GM23338 (cell line): ENCODE data around the gene MAPK4. TPM values are rescaled to one million over a fixed set of nuclear protein-coding genes. Genes with fewer than 3 reads are reported as not detected.

Experiments
- ATAC-seq: fragments of 200-7000 bp; cut with Tn5 transposase; 3 replicates; pipeline ENCODE4 v1.9.1; 2020
- DNase-seq: peaks from one replicate; pipeline ENCODE4 v3.0.0-alpha.2; 2015; ENCODE audit warnings: low spot score
- H2AFZ ChIP-seq: fragments of 200-600 bp; sonication (generic); 2 replicates; pipeline ENCODE4 v1.8.0; 2016; ENCODE audit warnings: antibody characterized with exemption, mild to moderate bottlenecking, moderate library complexity
- H3F3A ChIP-seq: fragments of 200-600 bp; sonication (generic); replicated peaks from 2 replicates; pipeline ENCODE4 v1.8.0; 2017; ENCODE audit warnings: antibody characterized with exemption, mixed run types, low read depth
- H3K27ac ChIP-seq: fragments of 200-600 bp; sonication (generic); 2 replicates; pipeline ENCODE4 v1.6.1; 2016; ENCODE audit warnings: low read depth
- H3K27me3 ChIP-seq: fragments of 200-600 bp; sonication (generic); 2 replicates; pipeline ENCODE4 v1.8.0; 2016; ENCODE audit warnings: mild to moderate bottlenecking, mixed run types, moderate library complexity; ENCODE audit not compliant: insufficient read depth
- H3K36me3 ChIP-seq: fragments of 200-600 bp; sonication (generic); 2 replicates; pipeline ENCODE4 v1.8.0; 2016; ENCODE audit warnings: mild to moderate bottlenecking; ENCODE audit not compliant: insufficient read depth
- H3K4me1 ChIP-seq: fragments of 200-600 bp; sonication (generic); 2 replicates; pipeline ENCODE4 v1.8.0; 2016; ENCODE audit warnings: mild to moderate bottlenecking, moderate library complexity; ENCODE audit not compliant: insufficient read depth
- H3K4me2 ChIP-seq: fragments of 200-600 bp; sonication (generic); 2 replicates; pipeline ENCODE4 v1.7.1; 2017; ENCODE audit warnings: mixed run types
- H3K4me3 ChIP-seq: fragments of 200-600 bp; sonication (generic); 2 replicates; pipeline ENCODE4 v1.6.1; 2016; ENCODE audit warnings: mixed run types
- H3K79me2 ChIP-seq: fragments of 200-600 bp; sonication (generic); replicated peaks from 2 replicates; pipeline ENCODE4 v1.8.0; 2017; ENCODE audit warnings: mild to moderate bottlenecking; ENCODE audit not compliant: insufficient read depth
- H3K9me2 ChIP-seq: fragments of 200-600 bp; sonication (generic); 2 replicates; pipeline ENCODE4 v1.8.0; 2017; ENCODE audit not compliant: insufficient read depth
- H4K20me1 ChIP-seq: fragments of 200-600 bp; sonication (generic); replicated peaks from 2 replicates; pipeline ENCODE4 v1.8.0; 2017; ENCODE audit warnings: mild to moderate bottlenecking; ENCODE audit not compliant: insufficient read depth
- H3K27ac Mint-ChIP-seq: 2 replicates; pipeline ENCODE4 v1.8.0; 2020; ENCODE audit warnings: inconsistent platforms, mild to moderate bottlenecking, moderate library complexity, mixed read lengths
- H3K27me3 Mint-ChIP-seq: 3 replicates; pipeline ENCODE4 v1.8.0; 2022; ENCODE audit warnings: low read depth, mild to moderate bottlenecking, moderate library complexity, mixed read lengths, inconsistent platforms; ENCODE audit not compliant: insufficient read depth, poor library complexity
- H3K36me3 Mint-ChIP-seq: 3 replicates; pipeline ENCODE4 v1.8.0; 2021; ENCODE audit warnings: low read depth, mild to moderate bottlenecking, inconsistent platforms, moderate library complexity, mixed read lengths
- H3K4me1 Mint-ChIP-seq: 3 replicates; pipeline ENCODE4 v1.8.0; 2020; ENCODE audit warnings: mild to moderate bottlenecking, inconsistent platforms, mixed read lengths
- H3K4me3 Mint-ChIP-seq: 3 replicates; pipeline ENCODE4 v1.8.0; 2021; ENCODE audit warnings: moderate library complexity, mild to moderate bottlenecking, inconsistent platforms, mixed read lengths
- H3K9me3 Mint-ChIP-seq: 3 replicates; pipeline ENCODE4 v1.8.0; 2020; ENCODE audit warnings: moderate library complexity, mild to moderate bottlenecking, inconsistent platforms, mixed read lengths
- CREB1 ChIP-seq: fragments of 250-450 bp; sonication (Bioruptor Pico); IDR thresholded peaks from 2 replicates; pipeline ENCODE4 v1.5.0; 2020; ENCODE audit warnings: low read depth, mild to moderate bottlenecking, moderate library complexity
- EZH2 ChIP-seq: fragments of 200-600 bp; sonication (generic); IDR thresholded peaks from one replicate; pipeline ENCODE4 v1.8.0; 2017; ENCODE audit warnings: antibody characterized with exemption, mild to moderate bottlenecking, low read depth; ENCODE audit not compliant: unreplicated experiment
- EZH2phosphoT487 ChIP-seq: fragments of 200-600 bp; sonication (generic); IDR thresholded peaks from one replicate; pipeline ENCODE4 v1.8.1; 2018; ENCODE audit warnings: antibody characterized with exemption; ENCODE audit not compliant: unreplicated experiment
- JUNB ChIP-seq: IDR thresholded peaks from one replicate; pipeline ENCODE4 v1.6.1; 2016; ENCODE audit warnings: antibody characterized with exemption; ENCODE audit not compliant: unreplicated experiment
- NANOG ChIP-seq: IDR thresholded peaks from 2 replicates; pipeline ENCODE4 v1.6.1; 2016; ENCODE audit warnings: antibody characterized with exemption, borderline replicate concordance
- POLR2AphosphoS5 ChIP-seq: IDR thresholded peaks from 2 replicates; pipeline ENCODE4 v1.6.1; 2016; ENCODE audit warnings: antibody characterized with exemption, low read depth
- STAT1 ChIP-seq: IDR thresholded peaks from one replicate; pipeline ENCODE4 v1.6.1; 2016; ENCODE audit warnings: antibody characterized with exemption; ENCODE audit not compliant: unreplicated experiment
- ZNF114 ChIP-seq: fragments of 250-450 bp; sonication (Bioruptor Pico); IDR thresholded peaks from 2 replicates; pipeline ENCODE4 v1.5.0; 2020; ENCODE audit warnings: mild to moderate bottlenecking, moderate library complexity
- ZNF331 ChIP-seq: fragments of 250-450 bp; sonication (Bioruptor Pico); IDR thresholded peaks from 2 replicates; pipeline ENCODE4 v1.5.0; 2020; ENCODE audit warnings: low read depth, mild to moderate bottlenecking, moderate library complexity
- polyA plus RNA-seq: library from polyadenylated mRNA; unstranded; fragments of >200 nt; fragmentation: Nextera tagmentation; extraction: Ambion mirVana; gene quantifications from 2 replicates; pipeline ENCODE4 v1.2.1, GENCODE V29; 2016
- total RNA-seq: library from RNA; depleted of rRNA; stranded (reverse); fragments of >200 nt; shearing (Covaris generic); gene quantifications from 2 replicates; pipeline ENCODE4 v1.2.3, GENCODE V29; 2014
- TF ChIP-seq, protein P1 (sequence below): IDR thresholded peaks from 2 replicates; pipeline ENCODE4 v1.6.1; 2016; ENCODE audit warnings: antibody characterized with exemption
- TF ChIP-seq, protein P2 (sequence below), 2 experiments: fragments of 200-600 bp in 1 of 2; sonication (generic) in 1 of 2; conservative IDR thresholded peaks; 2 replicates each; pipeline versions ENCODE4 v1.5.1 to v1.6.1; 2016 to 2017; ENCODE audit warnings: antibody characterized with exemption in 2 of 2, low read depth in 2 of 2, mild to moderate bottlenecking in 2 of 2, moderate library complexity in 1 of 2
- TF ChIP-seq, protein P3 (sequence below): fragments of 250-450 bp; sonication (Bioruptor Pico); IDR thresholded peaks from 2 replicates; pipeline ENCODE4 v1.5.0; 2020; ENCODE audit warnings: mild to moderate bottlenecking, moderate library complexity
- TF ChIP-seq, protein P4 (sequence below): IDR thresholded peaks from one replicate; pipeline ENCODE4 v1.6.1; 2018; ENCODE audit warnings: antibody characterized with exemption; ENCODE audit not compliant: unreplicated experiment

Gene MAPK4
- total and polyA plus RNA-seq, 2 experiments from 2014 or later, result 1.3 to 4.4 TPM

DNA sequence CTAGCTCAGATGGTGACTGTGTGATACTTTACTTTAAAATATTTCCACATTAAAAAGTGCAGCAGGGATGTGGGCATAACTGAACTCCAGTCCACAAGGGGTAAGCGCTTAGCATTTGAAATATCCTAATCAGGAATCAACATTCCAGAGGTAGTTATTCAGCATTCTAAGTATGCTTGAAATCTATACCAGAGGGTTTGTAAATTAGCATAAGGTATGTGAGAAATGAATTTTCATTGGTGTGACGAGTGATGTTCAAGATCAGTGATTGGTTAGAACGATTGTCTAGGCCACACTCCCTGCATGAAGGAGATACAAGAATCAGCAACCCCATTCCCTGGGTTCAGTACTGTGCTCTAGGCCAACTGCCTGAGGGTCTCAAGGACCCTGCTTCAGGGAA, 42.6 kb downstream of the MAPK4 start:
- H3K27me3 ChIP-seq, result no peaks in the 10 kb centered on the region
- no peak overlapping the region for H3K27ac ChIP-seq
- no peaks in the 10 kb centered on the region for H3K4me1 ChIP-seq
- H2AFZ ChIP-seq, result no peak overlapping the region
- no peak overlapping the region for H3K4me3 Mint-ChIP-seq
- H3K4me3 ChIP-seq, result no peak overlapping the region
- no peaks in the 10 kb centered on the region; the same call in 2 of the 3 replicates for H3K9me3 Mint-ChIP-seq
- no peaks in the 10 kb centered on the region for H3K79me2 ChIP-seq
- H3K36me3 ChIP-seq, result no peaks in the 10 kb centered on the region
- no peaks in the 10 kb centered on the region for H3F3A ChIP-seq
- no peaks in the 10 kb centered on the region for H3K36me3 Mint-ChIP-seq
- H3K27me3 Mint-ChIP-seq, result no peaks in the 10 kb centered on the region
- no peaks in the 10 kb centered on the region for H3K4me1 Mint-ChIP-seq
- H3K9me2 ChIP-seq, result no peaks in the 10 kb centered on the region
- TF ChIP-seq NANOG (no peak), CREB1 (CRISPR knock-in tag) (no peak), EZH2 (no peak), EZH2phosphoT487 (no peak), POLR2AphosphoS5 (no peak), STAT1 (no peak), ZNF114 (CRISPR knock-in tag) (no peak), ZNF331 (CRISPR knock-in tag) (no peak), JUNB (no peak)
- TF ChIP-seq, protein P1, sequence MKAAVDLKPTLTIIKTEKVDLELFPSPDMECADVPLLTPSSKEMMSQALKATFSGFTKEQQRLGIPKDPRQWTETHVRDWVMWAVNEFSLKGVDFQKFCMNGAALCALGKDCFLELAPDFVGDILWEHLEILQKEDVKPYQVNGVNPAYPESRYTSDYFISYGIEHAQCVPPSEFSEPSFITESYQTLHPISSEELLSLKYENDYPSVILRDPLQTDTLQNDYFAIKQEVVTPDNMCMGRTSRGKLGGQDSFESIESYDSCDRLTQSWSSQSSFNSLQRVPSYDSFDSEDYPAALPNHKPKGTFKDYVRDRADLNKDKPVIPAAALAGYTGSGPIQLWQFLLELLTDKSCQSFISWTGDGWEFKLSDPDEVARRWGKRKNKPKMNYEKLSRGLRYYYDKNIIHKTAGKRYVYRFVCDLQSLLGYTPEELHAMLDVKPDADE, result no peak
- TF ChIP-seq, protein P2, sequence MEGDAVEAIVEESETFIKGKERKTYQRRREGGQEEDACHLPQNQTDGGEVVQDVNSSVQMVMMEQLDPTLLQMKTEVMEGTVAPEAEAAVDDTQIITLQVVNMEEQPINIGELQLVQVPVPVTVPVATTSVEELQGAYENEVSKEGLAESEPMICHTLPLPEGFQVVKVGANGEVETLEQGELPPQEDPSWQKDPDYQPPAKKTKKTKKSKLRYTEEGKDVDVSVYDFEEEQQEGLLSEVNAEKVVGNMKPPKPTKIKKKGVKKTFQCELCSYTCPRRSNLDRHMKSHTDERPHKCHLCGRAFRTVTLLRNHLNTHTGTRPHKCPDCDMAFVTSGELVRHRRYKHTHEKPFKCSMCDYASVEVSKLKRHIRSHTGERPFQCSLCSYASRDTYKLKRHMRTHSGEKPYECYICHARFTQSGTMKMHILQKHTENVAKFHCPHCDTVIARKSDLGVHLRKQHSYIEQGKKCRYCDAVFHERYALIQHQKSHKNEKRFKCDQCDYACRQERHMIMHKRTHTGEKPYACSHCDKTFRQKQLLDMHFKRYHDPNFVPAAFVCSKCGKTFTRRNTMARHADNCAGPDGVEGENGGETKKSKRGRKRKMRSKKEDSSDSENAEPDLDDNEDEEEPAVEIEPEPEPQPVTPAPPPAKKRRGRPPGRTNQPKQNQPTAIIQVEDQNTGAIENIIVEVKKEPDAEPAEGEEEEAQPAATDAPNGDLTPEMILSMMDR (conservative IDR thresholded peaks at IDR 0.05; ENCODE audit: low read depth in 2 of 2), result no peak
- TF ChIP-seq, protein P3, sequence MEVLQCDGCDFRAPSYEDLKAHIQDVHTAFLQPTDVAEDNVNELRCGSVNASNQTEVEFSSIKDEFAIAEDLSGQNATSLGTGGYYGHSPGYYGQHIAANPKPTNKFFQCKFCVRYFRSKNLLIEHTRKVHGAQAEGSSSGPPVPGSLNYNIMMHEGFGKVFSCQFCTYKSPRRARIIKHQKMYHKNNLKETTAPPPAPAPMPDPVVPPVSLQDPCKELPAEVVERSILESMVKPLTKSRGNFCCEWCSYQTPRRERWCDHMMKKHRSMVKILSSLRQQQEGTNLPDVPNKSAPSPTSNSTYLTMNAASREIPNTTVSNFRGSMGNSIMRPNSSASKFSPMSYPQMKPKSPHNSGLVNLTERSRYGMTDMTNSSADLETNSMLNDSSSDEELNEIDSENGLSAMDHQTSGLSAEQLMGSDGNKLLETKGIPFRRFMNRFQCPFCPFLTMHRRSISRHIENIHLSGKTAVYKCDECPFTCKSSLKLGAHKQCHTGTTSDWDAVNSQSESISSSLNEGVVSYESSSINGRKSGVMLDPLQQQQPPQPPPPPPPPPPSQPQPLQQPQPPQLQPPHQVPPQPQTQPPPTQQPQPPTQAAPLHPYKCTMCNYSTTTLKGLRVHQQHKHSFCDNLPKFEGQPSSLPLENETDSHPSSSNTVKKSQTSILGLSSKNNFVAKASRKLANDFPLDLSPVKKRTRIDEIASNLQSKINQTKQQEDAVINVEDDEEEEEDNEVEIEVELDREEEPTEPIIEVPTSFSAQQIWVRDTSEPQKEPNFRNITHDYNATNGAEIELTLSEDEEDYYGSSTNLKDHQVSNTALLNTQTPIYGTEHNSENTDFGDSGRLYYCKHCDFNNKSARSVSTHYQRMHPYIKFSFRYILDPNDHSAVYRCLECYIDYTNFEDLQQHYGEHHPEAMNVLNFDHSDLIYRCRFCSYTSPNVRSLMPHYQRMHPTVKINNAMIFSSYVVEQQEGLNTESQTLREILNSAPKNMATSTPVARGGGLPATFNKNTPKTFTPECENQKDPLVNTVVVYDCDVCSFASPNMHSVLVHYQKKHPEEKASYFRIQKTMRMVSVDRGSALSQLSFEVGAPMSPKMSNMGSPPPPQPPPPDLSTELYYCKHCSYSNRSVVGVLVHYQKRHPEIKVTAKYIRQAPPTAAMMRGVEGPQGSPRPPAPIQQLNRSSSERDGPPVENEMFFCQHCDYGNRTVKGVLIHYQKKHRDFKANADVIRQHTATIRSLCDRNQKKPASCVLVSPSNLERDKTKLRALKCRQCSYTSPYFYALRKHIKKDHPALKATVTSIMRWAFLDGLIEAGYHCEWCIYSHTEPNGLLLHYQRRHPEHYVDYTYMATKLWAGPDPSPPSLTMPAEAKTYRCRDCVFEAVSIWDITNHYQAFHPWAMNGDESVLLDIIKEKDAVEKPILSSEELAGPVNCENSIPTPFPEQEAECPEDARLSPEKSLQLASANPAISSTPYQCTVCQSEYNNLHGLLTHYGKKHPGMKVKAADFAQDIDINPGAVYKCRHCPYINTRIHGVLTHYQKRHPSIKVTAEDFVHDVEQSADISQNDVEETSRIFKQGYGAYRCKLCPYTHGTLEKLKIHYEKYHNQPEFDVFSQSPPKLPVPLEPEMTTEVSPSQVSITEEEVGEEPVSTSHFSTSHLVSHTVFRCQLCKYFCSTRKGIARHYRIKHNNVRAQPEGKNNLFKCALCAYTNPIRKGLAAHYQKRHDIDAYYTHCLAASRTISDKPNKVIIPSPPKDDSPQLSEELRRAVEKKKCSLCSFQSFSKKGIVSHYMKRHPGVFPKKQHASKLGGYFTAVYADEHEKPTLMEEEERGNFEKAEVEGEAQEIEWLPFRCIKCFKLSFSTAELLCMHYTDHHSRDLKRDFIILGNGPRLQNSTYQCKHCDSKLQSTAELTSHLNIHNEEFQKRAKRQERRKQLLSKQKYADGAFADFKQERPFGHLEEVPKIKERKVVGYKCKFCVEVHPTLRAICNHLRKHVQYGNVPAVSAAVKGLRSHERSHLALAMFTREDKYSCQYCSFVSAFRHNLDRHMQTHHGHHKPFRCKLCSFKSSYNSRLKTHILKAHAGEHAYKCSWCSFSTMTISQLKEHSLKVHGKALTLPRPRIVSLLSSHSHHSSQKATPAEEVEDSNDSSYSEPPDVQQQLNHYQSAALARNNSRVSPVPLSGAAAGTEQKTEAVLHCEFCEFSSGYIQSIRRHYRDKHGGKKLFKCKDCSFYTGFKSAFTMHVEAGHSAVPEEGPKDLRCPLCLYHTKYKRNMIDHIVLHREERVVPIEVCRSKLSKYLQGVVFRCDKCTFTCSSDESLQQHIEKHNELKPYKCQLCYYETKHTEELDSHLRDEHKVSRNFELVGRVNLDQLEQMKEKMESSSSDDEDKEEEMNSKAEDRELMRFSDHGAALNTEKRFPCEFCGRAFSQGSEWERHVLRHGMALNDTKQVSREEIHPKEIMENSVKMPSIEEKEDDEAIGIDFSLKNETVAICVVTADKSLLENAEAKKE, result no peak
- TF ChIP-seq, protein P4, sequence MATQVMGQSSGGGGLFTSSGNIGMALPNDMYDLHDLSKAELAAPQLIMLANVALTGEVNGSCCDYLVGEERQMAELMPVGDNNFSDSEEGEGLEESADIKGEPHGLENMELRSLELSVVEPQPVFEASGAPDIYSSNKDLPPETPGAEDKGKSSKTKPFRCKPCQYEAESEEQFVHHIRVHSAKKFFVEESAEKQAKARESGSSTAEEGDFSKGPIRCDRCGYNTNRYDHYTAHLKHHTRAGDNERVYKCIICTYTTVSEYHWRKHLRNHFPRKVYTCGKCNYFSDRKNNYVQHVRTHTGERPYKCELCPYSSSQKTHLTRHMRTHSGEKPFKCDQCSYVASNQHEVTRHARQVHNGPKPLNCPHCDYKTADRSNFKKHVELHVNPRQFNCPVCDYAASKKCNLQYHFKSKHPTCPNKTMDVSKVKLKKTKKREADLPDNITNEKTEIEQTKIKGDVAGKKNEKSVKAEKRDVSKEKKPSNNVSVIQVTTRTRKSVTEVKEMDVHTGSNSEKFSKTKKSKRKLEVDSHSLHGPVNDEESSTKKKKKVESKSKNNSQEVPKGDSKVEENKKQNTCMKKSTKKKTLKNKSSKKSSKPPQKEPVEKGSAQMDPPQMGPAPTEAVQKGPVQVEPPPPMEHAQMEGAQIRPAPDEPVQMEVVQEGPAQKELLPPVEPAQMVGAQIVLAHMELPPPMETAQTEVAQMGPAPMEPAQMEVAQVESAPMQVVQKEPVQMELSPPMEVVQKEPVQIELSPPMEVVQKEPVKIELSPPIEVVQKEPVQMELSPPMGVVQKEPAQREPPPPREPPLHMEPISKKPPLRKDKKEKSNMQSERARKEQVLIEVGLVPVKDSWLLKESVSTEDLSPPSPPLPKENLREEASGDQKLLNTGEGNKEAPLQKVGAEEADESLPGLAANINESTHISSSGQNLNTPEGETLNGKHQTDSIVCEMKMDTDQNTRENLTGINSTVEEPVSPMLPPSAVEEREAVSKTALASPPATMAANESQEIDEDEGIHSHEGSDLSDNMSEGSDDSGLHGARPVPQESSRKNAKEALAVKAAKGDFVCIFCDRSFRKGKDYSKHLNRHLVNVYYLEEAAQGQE, result no peak
- ATAC-seq, result no peak
- H4K20me1 ChIP-seq, result no peaks in the 10 kb centered on the region
- no peak overlapping the region for H3K4me2 ChIP-seq
- no peak overlapping the region for H3K27ac Mint-ChIP-seq
- DNase-seq, result peak; percentile 19
